ENCODE results near the gene KCNJ11. TPM values are rescaled to one million over a fixed set of nuclear protein-coding genes. Genes with fewer than 3 reads are reported as not detected.

Gene KCNJ11
- total RNA-seq, 1 experiment from 2014 or later = 0.54 TPM

GRCh38 chr11:17353821-17354600 lies 34.4 kb downstream of the KCNJ11 start:
- BruUV-seq (replicated peaks) = no TSS peak
- Mint-ChIP-seq H3K9me3 (ENCODE audit: unreplicated experiment) (no peaks in the 10 kb centered on the region), H3K36me3 (ENCODE audit: insufficient read depth, unreplicated experiment) (peaks cover 16% of the 10 kb centered on the region), H3K4me3 (ENCODE audit: unreplicated experiment) (peak overlapping the region; percentile 75), H3K27me3 (ENCODE audit: insufficient read depth, unreplicated experiment) (no peaks in the 10 kb centered on the region), H3K4me1 (ENCODE audit: insufficient read depth, unreplicated experiment) (peaks cover 5% of the 10 kb centered on the region), H3K27ac (ENCODE audit: low read depth, unreplicated experiment) (peak overlapping the region; percentile 21)
- intact Hi-C loops (cut with micrococcal nuclease) = loop anchor here (1.0 to 5.0 kb wide), 3 partner anchors 77 to 277 kb away; partner anchors contain the start of genes NUCB2 and RPS13
- CTCF ChIA-PET = interaction anchor here (0.6 to 4.6 kb wide), 28 partner anchors 9 to 1634 kb away, joined by 3 to 34 read pairs (median 4); no protein-coding TSS in a partner anchor
- POLR2A ChIA-PET = interaction anchor here (0.7 to 4.1 kb wide), 19 partner anchors 12 to 616 kb away, joined by 3 to 32 read pairs (median 5); partner anchors contain the start of genes C11orf58, KCNJ11, NUCB2 and PIK3C2A
- peak; percentile 26 for DNase-seq (ENCODE audit: unreplicated experiment)
- TF ChIP-seq CTCF (IDR thresholded peaks at IDR 0.05; ENCODE audit: unreplicated experiment) = no peak

- H3K27ac Mint-ChIP-seq (ENCODE audit: low read depth, unreplicated experiment) = peak overlapping the region; percentile 21
- peaks cover 5% of the 10 kb centered on the region for H3K4me1 Mint-ChIP-seq (ENCODE audit: insufficient read depth, unreplicated experiment)
- DNase-seq (ENCODE audit: unreplicated experiment) = peak; percentile 76
- peak overlapping the region; percentile 75 for H3K4me3 Mint-ChIP-seq (ENCODE audit: unreplicated experiment)
- POLR2A ChIA-PET = interaction anchor here (0.5 to 4.1 kb wide), 17 partner anchors 12 to 615 kb away, joined by 3 to 32 read pairs (median 5); partner anchors contain the start of genes C11orf58, NUCB2, PIK3C2A and RPS13
- no peaks in the 10 kb centered on the region for H3K9me3 Mint-ChIP-seq (ENCODE audit: unreplicated experiment)
- CTCF ChIA-PET = interaction anchor here (0.5 to 4.6 kb wide), 19 partner anchors 8 to 567 kb away, joined by 3 to 34 read pairs (median 5); no protein-coding TSS in a partner anchor
- no peak for TF ChIP-seq CTCF (IDR thresholded peaks at IDR 0.05; ENCODE audit: unreplicated experiment)
- no peaks in the 10 kb centered on the region for H3K27me3 Mint-ChIP-seq (ENCODE audit: insufficient read depth, unreplicated experiment)
- intact Hi-C loops (cut with micrococcal nuclease) = loop anchor here (1.0 to 5.0 kb wide), 3 partner anchors 76 to 276 kb away; partner anchors contain the start of genes NUCB2 and RPS13
- TSS peak; percentile 61 for BruUV-seq (replicated peaks)
- peaks cover 10% of the 10 kb centered on the region for H3K36me3 Mint-ChIP-seq (ENCODE audit: insufficient read depth, unreplicated experiment)
Observed at GRCh38 chr11:17352950-17353820, 35.3 kb downstream of the KCNJ11 start.

- intact Hi-C loops (cut with micrococcal nuclease) = loop anchor here (5.0 kb wide), 2 partner anchors 74 to 274 kb away; partner anchors contain the start of genes NUCB2 and RPS13
- no peak for TF ChIP-seq CTCF (IDR thresholded peaks at IDR 0.05; ENCODE audit: unreplicated experiment)
- peak; percentile 58 for DNase-seq (ENCODE audit: unreplicated experiment)
- H3K27me3 Mint-ChIP-seq (ENCODE audit: insufficient read depth, unreplicated experiment) = no peaks in the 10 kb centered on the region
- peak within 1 kb of the TSS; percentile 75 for H3K4me3 Mint-ChIP-seq (ENCODE audit: unreplicated experiment)
- no peaks in the 10 kb centered on the region for H3K9me3 Mint-ChIP-seq (ENCODE audit: unreplicated experiment)
- peaks cover 5% of the 10 kb centered on the region for H3K4me1 Mint-ChIP-seq (ENCODE audit: insufficient read depth, unreplicated experiment)
- H3K36me3 Mint-ChIP-seq (ENCODE audit: insufficient read depth, unreplicated experiment) = peaks cover 4% of the 10 kb centered on the region
- ChIA-PET POLR2A (interaction anchor here (0.7 to 4.1 kb wide), 2 partner anchors 67 to 144 kb away, joined by 3 to 32 read pairs; partner anchors contain the start of gene PIK3C2A), CTCF (interaction anchor here (0.6 to 0.8 kb wide), 2 partner anchors 116 to 187 kb away, joined by 3 to 4 read pairs; no protein-coding TSS in a partner anchor)
- peak within 1 kb of the TSS; percentile 21 for H3K27ac Mint-ChIP-seq (ENCODE audit: low read depth, unreplicated experiment)
- BruUV-seq (replicated peaks) = no TSS peak
Observed at GRCh38 chr11:17351510-17352176, 36.8 kb downstream of the KCNJ11 start, which contains the start of gene NCR3LG1. NCR3LG1 (plus strand) TSS chr11:17351800; CDS start chr11:17351970, 170 bp downstream.
